HG03342 (cell line): ENCODE results near the gene SSBP3.
"Not testable (repeated sequence)": the region's sequence is repeated elsewhere in the genome, so short reads cannot be mapped to it uniquely, and the experiment has no call there.

Experiments used
- ATAC-seq: cut with Tn5 transposase; IDR thresholded peaks from one replicate; pipeline ENCODE4 v1.9.1; 2021; ENCODE audit warnings: mild to moderate bottlenecking, moderate library complexity; ENCODE audit not compliant: unreplicated experiment

Gene SSBP3

GRCh38 chr1:54249819-54250435, 156.3 kb downstream of the SSBP3 start:
- no peak for ATAC-seq

GRCh38 chr1:54248966-54249365, 157.2 kb downstream of the SSBP3 start:
- no peak for ATAC-seq

DNA sequence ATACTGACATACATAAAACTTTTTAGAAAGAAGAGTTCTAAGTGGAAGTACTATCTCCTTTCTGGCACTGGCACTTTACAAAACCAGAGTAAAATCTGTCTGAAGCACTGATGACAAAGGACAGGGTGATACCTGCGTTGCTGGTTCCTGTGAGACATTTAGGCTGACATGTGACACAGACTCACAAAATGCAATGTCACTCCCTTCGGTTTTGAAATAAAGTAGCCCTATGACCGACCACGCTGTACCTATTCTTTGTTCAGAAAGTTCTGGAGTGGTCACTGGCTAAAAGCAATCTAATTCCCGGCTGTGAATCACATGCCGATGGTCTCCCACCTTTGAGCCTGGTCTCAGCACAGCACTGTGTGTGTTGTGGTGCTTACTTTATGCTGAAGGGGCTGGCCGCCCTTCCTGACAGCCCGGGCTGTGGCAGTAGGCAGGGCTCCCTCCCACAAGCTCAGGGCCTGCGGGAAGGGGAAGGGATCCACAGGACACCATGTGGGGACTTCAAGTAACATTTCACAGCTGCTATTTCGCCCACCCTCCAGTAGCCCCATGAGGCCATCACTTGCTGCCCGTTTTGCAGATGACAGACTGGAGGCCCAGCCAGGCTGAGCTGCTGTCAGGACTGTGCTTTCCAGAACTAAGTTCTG, 158.2 kb downstream of the SSBP3 start:
- ATAC-seq, result no peak

DNA sequence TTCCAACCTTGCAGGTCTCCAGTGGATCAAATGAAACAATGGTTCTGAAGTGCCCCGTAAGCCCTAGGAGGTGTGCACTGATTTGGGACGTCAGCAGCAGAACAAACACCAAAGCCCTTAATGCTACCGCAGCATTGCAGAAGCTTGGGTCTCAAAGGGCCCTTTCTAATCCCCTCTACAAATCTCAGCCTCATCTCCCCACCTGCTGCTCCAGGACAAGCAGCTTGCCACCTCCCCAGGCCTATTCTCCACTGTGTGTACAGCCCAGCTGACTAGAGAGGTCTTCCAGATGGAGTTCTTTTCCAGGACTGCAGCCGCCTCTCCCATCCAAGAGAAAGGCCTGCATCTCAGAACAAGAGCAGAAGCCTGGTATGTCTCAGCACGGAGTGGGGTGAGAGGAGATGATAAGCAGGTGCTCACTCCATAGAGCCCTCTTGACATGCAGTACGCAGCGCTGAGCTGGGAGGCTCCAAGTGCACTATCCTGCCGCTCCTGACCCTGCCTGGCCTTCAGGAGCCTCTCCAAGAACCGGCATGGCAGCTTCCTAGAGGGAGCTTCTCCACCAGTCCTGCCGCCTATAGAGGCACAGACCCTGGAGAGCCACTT, 160.0 kb downstream of the SSBP3 start:
- ATAC-seq, result no peak

DNA sequence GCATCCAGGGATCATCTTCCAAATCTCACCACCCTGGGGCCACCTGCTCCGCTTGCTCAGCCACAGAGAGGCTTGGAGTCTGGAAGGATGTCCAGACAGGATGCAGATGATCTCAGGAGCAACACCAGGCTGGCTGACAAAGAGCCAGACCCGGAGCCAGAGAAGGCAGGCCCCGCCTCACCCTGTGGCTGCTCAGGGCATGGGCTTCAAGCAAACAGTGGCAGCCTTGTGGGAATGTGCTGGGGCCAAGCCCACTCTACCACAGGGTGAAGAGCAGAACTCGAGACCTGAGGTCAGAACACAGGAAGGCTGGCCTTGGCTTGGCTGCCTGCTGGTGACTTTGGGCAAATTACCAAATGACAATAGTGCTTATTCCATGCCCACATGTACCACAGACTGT, 160.7 kb downstream of the SSBP3 start:
- no peak for ATAC-seq

DNA sequence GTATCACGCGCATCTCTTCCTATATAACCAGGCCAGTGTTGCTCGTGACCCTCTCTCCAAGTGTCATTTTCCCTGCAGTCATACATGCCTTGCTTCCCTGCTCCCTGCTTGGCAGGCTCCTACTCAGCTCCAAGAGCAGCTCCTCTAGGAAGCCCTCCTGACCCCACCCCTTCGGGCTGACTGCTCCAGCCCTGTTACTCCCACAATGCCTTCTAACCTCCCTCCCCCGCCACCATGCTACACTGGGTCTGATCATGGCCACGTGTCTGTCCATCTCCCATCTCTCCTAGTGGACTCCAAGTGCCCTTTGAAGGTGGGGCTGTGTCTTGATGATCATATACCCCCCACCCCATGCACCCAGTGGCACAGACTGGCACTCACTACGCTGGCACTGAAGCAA, 161.5 kb downstream of the SSBP3 start:
- no peak for ATAC-seq

- no peak for ATAC-seq
Observed at GRCh38 chr1:54243022-54243421, 163.2 kb downstream of the SSBP3 start.

GRCh38 chr1:54241364-54241763, 164.8 kb downstream of the SSBP3 start:
- no peak for ATAC-seq

DNA sequence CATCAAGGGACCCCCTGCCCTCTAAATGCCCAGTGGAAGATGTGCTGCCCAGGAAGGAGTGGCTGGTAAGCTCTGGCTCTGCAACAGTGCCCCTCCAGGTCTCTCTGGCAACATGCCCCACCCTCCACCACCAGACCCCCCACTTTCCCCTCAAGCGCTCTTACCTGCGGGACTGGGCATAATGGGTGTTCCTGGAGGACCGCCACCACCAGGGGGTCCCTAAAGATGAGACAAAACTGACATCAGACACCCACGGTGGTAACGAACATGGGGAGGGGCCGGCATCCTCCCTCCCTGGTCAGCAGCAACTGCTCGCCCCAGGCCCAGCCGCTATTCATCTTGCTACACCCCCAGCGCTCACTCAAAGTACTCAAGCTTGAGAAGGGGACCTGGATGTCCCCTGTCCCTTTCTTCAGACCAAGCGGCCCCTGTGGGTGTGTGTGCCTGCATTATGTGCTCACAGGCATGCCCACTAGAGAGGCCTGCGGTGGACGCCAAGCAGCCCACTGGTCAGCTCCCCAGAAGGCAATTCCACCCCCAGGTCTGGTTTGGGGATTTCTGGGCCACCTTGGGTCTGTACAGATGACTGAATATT, 165.4 kb downstream of the SSBP3 start:
- ATAC-seq, result no peak

DNA sequence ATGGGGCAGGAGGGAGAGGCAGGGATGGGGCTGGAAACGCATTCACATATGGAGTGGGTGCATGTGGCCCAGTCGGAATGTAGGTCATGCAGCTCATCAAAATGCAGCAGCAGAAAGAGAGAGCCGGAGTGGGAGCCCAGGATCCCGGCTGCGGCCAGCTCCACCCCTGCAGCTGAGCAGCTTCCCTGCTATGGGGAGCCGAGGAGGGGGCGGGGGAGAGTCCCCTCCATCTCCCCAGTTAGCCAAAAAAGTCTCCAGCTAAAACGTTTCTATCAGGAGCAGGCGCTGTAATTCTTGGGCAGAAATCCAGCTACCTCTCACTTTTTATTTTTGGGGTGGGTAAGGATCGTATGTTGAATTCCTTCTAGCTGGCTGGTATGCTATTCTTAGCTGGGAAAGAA, 166.6 kb downstream of the SSBP3 start:
- no peak for ATAC-seq

- ATAC-seq, result no peak
Observed at GRCh38 chr1:54239035-54239383, 167.2 kb downstream of the SSBP3 start.

- ATAC-seq, result no peak
Observed at GRCh38 chr1:54238353-54239034, 167.7 kb downstream of the SSBP3 start.

GRCh38 chr1:54237586-54237985, 168.6 kb downstream of the SSBP3 start:
- ATAC-seq, result no peak

- no peak for ATAC-seq
Observed at GRCh38 chr1:54234284-54234683, 171.9 kb downstream of the SSBP3 start.

DNA sequence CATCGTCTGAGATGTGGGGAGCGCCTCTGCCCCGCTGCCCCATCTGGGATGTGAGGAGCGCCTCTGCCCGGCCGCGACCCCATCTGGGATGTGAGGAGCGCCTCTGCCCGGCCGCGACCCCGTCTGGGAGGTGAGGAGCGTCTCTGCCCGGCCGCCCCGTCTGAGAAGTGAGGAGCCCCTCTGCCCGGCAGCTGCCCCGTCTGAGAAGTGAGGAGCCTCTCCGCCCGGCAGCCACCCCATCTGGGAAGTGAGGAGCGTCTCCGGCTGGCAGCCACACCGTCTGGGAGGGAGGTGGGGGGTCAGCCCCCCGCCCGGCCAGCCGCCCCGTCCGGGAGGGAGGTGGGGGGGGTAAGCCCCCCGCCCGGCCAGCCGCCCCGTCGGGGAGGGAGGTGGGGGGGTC, 173.0 kb downstream of the SSBP3 start:
- not testable (repeated sequence) for ATAC-seq

- ATAC-seq, result no peak
Observed at GRCh38 chr1:54230507-54231339, 175.5 kb downstream of the SSBP3 start.

DNA sequence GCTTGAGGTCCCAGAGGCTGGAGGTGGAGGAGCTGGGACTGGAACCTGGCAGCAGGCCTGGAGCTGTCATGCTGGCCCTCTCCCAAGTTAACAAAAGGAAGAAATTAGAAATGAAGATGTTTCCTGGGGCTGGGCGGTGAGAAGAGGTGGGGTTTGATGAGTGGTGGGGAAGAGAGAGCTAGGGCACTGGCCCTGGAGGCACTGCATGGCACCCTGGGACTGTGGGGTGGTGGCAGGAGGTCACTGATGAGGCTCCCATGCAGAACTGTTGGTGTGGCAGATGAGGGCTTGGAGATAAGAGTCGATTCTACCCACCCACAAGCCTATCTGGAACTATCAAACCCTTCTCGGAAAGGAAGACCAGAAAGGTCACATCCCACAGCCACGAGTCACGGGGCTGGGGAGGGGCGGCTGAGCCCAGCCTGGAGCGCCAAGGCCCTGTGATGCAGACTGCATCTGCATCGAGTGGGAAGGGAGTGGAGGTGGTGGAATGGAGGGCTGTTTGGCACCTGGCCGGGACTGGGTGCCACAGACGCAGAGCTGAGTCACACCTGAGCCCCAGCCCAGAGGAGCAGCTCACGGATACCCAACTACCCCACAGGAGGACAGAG, 176.8 kb downstream of the SSBP3 start:
- no peak for ATAC-seq

- ATAC-seq, result no peak
Observed at GRCh38 chr1:54228638-54229079, 177.5 kb downstream of the SSBP3 start.

- ATAC-seq, result no peak
Observed at GRCh38 chr1:54227891-54228310, 178.3 kb downstream of the SSBP3 start.

DNA sequence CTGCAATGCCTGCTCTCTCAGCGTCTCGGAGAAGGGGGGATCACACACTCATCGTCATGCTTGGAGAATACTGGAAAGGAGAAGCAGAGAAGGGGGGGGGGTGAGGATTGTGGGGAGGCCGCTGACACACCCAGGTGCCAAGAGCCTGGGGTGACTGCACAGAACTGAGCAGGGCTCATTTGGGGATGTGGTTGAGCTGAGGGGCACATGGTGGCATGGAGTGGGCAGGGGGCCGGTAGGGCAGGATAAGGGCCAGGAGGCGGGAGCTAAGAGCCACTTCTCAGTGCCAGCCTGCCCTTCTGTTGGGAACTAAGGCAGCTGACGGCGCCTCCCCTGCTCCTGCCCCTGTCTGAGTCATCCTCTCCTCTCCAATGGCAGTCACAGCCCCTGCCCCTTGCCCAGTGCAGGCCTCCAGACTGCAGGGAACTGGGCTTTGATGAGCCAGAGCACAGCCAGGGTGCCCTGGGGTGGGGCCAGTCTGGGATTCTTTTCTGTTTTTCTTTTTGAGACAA, 179.0 kb downstream of the SSBP3 start:
- no peak for ATAC-seq
